Measurements from ENCODE around the gene FANCC. TPM values are rescaled to one million over a fixed set of nuclear protein-coding genes. Genes with fewer than 3 reads are reported as not detected.

FANCC gene
- total and polyA plus RNA-seq, 2 experiments from 2014 or later = 13.1 to 15.6 TPM

GRCh38 chr9:95130484-95130883, 187.0 kb downstream of the FANCC start:
- no peaks in the 10 kb centered on the region for H4K20me1 ChIP-seq (ENCODE audit: insufficient read depth, poor library complexity, severe bottlenecking)
- peaks cover 59% of the 10 kb centered on the region for H3K4me1 ChIP-seq (ENCODE audit: insufficient read depth)
- H3K36me3 ChIP-seq (replicated peaks; ENCODE audit: insufficient read depth, low read depth) = no peaks in the 10 kb centered on the region
- DNase-seq (ENCODE audit: low spot score) = no peak
- peak overlapping the region; percentile 10 for H3K4me2 ChIP-seq
- no peak for TF ChIP-seq EZH2 (IDR thresholded peaks at IDR 0.05; ENCODE audit: borderline replicate concordance)
- TF ChIP-seq EZH2phosphoT487 (IDR thresholded peaks at IDR 0.05; ENCODE audit: low read depth, severe bottlenecking, unreplicated experiment) = no peak
- no peak for TF ChIP-seq CTCF (IDR thresholded peaks at IDR 0.05; ENCODE audit: poor library complexity)
- no peak overlapping the region for H2AFZ ChIP-seq
- no peaks in the 10 kb centered on the region for H3K9me3 ChIP-seq (ENCODE audit: low read depth)
- peak overlapping the region; percentile 10 for H3K27ac ChIP-seq
- H3K27me3 ChIP-seq = no peaks in the 10 kb centered on the region
- H3K79me2 ChIP-seq = no peaks in the 10 kb centered on the region
- 49% methylated on average over 5 of the region's 5 CpGs for WGBS (ENCODE audit: low lambda C conversion rate, missing lambda C conversion rate)
- no peaks in the 10 kb centered on the region for H3K9me2 ChIP-seq (replicated peaks; ENCODE audit: insufficient read depth)
- no peak overlapping the region for H3K4me3 ChIP-seq

- Histone ChIP-seq H3K27me3 (no peaks in the 10 kb centered on the region), H4K20me1 (ENCODE audit: insufficient read depth, poor library complexity, severe bottlenecking) (no peaks in the 10 kb centered on the region), H3K36me3 (replicated peaks; ENCODE audit: insufficient read depth, low read depth) (no peaks in the 10 kb centered on the region), H3K9me2 (replicated peaks; ENCODE audit: insufficient read depth) (no peaks in the 10 kb centered on the region), H3K79me2 (no peaks in the 10 kb centered on the region), H2AFZ (no peak overlapping the region), H3K4me1 (ENCODE audit: insufficient read depth) (peaks cover 62% of the 10 kb centered on the region), H3K4me2 (peak overlapping the region; percentile 10), H3K9me3 (ENCODE audit: low read depth) (no peaks in the 10 kb centered on the region), H3K4me3 (no peak overlapping the region), H3K27ac (peak overlapping the region; percentile 10)
- TF ChIP-seq CTCF (IDR thresholded peaks at IDR 0.05; ENCODE audit: poor library complexity) = no peak
- no peak for TF ChIP-seq EZH2phosphoT487 (IDR thresholded peaks at IDR 0.05; ENCODE audit: low read depth, severe bottlenecking, unreplicated experiment)
- TF ChIP-seq EZH2 (IDR thresholded peaks at IDR 0.05; ENCODE audit: borderline replicate concordance) = no peak
- 45% methylated on average over 8 of the region's 8 CpGs for WGBS (ENCODE audit: low lambda C conversion rate, missing lambda C conversion rate)
- no peak for DNase-seq (ENCODE audit: low spot score)
These were observed 187.8 kb downstream of the FANCC start for GRCh38 chr9:95129476-95130291.

DNA sequence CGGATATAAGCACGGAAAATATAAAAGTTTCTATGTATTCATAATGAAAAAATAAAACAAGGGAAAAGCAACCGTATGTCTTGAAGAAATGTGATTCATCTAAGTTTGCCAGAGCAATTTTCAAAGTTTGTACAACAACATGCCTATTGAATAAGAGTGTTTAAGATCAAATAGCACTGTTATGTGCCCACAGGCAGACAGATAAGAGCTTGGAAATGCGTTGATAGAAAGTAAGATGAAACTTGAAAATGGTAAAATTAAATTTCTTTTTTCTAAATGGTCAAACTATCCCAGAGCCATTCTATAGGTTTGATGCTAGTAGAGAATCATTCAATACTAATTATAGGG, 189.4 kb downstream of the FANCC start:
- H3K9me2 ChIP-seq (replicated peaks; ENCODE audit: insufficient read depth) = no peaks in the 10 kb centered on the region
- no peaks in the 10 kb centered on the region for H3K9me3 ChIP-seq (ENCODE audit: low read depth)
- H3K27me3 ChIP-seq = no peaks in the 10 kb centered on the region
- no peak overlapping the region for H2AFZ ChIP-seq
- no peak for TF ChIP-seq CTCF (IDR thresholded peaks at IDR 0.05; ENCODE audit: poor library complexity)
- no peak for TF ChIP-seq EZH2 (IDR thresholded peaks at IDR 0.05; ENCODE audit: borderline replicate concordance)
- no peak for TF ChIP-seq EZH2phosphoT487 (IDR thresholded peaks at IDR 0.05; ENCODE audit: low read depth, severe bottlenecking, unreplicated experiment)
- no peak for DNase-seq (ENCODE audit: low spot score)
- no peaks in the 10 kb centered on the region for H3K79me2 ChIP-seq
- no peak overlapping the region for H3K4me2 ChIP-seq
- no peak overlapping the region for H3K4me3 ChIP-seq
- no peak overlapping the region for H3K27ac ChIP-seq
- peaks cover 49% of the 10 kb centered on the region for H3K4me1 ChIP-seq (ENCODE audit: insufficient read depth)
- H3K36me3 ChIP-seq (replicated peaks; ENCODE audit: insufficient read depth, low read depth) = no peaks in the 10 kb centered on the region
- 80% methylated on average over 4 of the region's 4 CpGs for WGBS (ENCODE audit: low lambda C conversion rate, missing lambda C conversion rate)
- H4K20me1 ChIP-seq (ENCODE audit: insufficient read depth, poor library complexity, severe bottlenecking) = no peaks in the 10 kb centered on the region
